Colonic mucosa (tissue), 4 donors: Measurements from ENCODE around the gene VAMP3. TPM values are rescaled to one million over a fixed set of nuclear protein-coding genes. Genes with fewer than 3 reads are reported as not detected.

Experiments
- DNase-seq: peaks from one replicate; pipeline ENCODE4 v3.0.0-alpha.2; 2020
- H3K27ac ChIP-seq: fragments of 200-600 bp; one replicate; pipeline ENCODE4 v1.8.0; 2021
- H3K27me3 ChIP-seq: fragments of 200-600 bp; one replicate; pipeline ENCODE4 v1.8.0; 2021
- H3K36me3 ChIP-seq: fragments of 200-600 bp; one replicate; pipeline ENCODE4 v1.8.0; 2021
- H3K4me1 ChIP-seq: fragments of 200-600 bp; one replicate; pipeline ENCODE4 v1.8.0; 2021; ENCODE audit warnings: mild to moderate bottlenecking
- H3K4me3 ChIP-seq: fragments of 200-600 bp; one replicate; pipeline ENCODE4 v1.8.0; 2021
- H3K9ac ChIP-seq, 2 donors: one replicate each; pipeline ENCODE4 v1.7.0; 2013; ENCODE audit warnings: control low read depth in 2 of 2, low read depth in 2 of 2, low read length in 2 of 2
- H3K9me3 ChIP-seq: fragments of 200-600 bp; one replicate; pipeline ENCODE4 v1.8.0; 2021
- intact Hi-C: fragments of 100-400 bp; cut with DNase I; formaldehyde crosslinking; loops from one replicate; pipeline ENCODE4 v1.14.1; 2022
- total RNA-seq, 2 donors: library from RNA; stranded (reverse); fragmentation: NEBNext Ultra II Directional in 1 of 2; extraction: Animal tissue kit (Norgen Biotek cat#: 25700) in 1 of 2; gene quantifications; one replicate each; pipeline ENCODE4 v1.2.1, GENCODE V29; 2021
- TF ChIP-seq, protein P1 (sequence below): fragments of 200-600 bp; IDR thresholded peaks from one replicate; pipeline ENCODE4 v1.8.0; 2022; ENCODE audit warnings: antibody characterized with exemption, mild to moderate bottlenecking
- donor health status: healthy.
- donor health status: DM: no; HTN: no; CAD: no.
- donor health status: DM: no; HTN: no; CAD: no.

VAMP3 gene
- total RNA-seq, 2 donors from 2014 or later: 73.0 to 108 TPM

DNA sequence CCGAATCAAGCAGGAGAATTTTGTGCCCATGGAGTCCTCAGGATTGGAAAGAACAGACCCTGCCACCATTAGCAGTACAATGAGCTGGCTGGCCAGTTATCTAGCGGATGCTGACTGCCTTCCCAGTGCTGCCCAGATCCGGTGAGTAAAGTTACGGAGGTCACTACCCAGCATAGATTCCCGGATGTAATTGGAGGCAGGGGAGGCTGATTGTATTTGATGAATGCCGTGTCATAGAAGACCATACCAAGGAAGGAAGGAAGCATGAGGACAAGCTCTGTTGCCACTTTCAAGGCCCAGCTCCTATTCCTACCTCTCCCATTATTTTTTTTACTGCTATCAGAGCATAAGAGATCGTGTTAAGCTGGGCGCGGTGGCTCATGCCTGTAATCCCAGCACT lies 26.2 kb upstream of the VAMP3 start:
- TF ChIP-seq, protein P1, sequence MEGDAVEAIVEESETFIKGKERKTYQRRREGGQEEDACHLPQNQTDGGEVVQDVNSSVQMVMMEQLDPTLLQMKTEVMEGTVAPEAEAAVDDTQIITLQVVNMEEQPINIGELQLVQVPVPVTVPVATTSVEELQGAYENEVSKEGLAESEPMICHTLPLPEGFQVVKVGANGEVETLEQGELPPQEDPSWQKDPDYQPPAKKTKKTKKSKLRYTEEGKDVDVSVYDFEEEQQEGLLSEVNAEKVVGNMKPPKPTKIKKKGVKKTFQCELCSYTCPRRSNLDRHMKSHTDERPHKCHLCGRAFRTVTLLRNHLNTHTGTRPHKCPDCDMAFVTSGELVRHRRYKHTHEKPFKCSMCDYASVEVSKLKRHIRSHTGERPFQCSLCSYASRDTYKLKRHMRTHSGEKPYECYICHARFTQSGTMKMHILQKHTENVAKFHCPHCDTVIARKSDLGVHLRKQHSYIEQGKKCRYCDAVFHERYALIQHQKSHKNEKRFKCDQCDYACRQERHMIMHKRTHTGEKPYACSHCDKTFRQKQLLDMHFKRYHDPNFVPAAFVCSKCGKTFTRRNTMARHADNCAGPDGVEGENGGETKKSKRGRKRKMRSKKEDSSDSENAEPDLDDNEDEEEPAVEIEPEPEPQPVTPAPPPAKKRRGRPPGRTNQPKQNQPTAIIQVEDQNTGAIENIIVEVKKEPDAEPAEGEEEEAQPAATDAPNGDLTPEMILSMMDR: no peak
- Histone ChIP-seq H3K4me3 (no peak overlapping the region), H3K36me3 (no peaks in the 10 kb centered on the region), H3K27me3 (no peaks in the 10 kb centered on the region), H3K9me3 (no peaks in the 10 kb centered on the region), H3K9ac (no peak overlapping the region), H3K4me1 (no peaks in the 10 kb centered on the region), H3K27ac (no peak overlapping the region)
- no peak for DNase-seq
- intact Hi-C loops: no loop called here

DNA sequence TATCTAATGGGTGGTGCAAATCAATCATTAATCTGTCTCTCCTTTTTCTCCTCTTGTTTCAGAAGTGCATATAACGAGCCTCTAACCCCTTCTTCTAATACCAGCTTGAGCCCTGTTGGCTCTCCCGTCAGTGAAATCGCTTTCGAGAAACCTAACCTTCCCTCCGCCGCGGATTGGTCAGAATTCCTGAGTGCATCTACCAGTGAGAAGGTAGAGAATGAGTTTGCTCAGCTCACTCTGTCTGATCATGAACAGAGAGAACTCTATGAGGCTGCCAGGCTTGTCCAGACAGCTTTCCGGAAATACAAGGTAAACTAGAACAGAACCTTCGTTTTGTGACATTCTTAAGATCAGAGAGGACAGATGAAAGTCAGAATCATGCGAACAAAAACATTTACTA lies 25.3 kb upstream of the VAMP3 start:
- Histone ChIP-seq H3K4me1 (no peaks in the 10 kb centered on the region), H3K36me3 (no peaks in the 10 kb centered on the region), H3K27me3 (no peaks in the 10 kb centered on the region), H3K9me3 (no peaks in the 10 kb centered on the region), H3K27ac (no peak overlapping the region), H3K4me3 (no peak overlapping the region), H3K9ac (no peak overlapping the region)
- intact Hi-C loops: no loop called here
- no peak for DNase-seq
- TF ChIP-seq, protein P1: no peak

DNA sequence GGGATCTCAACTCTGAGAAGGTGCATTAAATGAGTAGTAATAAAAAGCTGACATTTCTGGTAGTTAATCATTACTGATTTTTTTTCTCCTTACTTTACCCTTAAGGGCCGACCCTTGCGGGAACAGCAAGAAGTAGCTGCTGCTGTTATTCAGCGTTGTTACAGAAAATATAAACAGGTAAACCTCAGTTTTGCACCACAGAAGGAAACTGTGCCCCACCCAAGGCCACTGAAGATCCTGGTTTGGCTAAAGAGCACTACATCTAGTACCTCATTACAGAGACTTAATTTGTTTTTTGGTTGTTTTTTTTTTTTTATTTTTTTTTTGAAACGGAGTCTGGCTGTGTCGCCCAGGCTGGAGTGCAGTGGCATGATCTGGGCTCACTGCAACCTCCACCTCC lies 23.5 kb upstream of the VAMP3 start:
- TF ChIP-seq, protein P1: no peak
- intact Hi-C loops: no loop called here
- Histone ChIP-seq H3K27me3 (no peaks in the 10 kb centered on the region), H3K9me3 (no peaks in the 10 kb centered on the region), H3K4me3 (no peak overlapping the region), H3K9ac (no peak overlapping the region), H3K27ac (no peak overlapping the region), H3K4me1 (no peaks in the 10 kb centered on the region), H3K36me3 (no peaks in the 10 kb centered on the region)
- no peak for DNase-seq

DNA sequence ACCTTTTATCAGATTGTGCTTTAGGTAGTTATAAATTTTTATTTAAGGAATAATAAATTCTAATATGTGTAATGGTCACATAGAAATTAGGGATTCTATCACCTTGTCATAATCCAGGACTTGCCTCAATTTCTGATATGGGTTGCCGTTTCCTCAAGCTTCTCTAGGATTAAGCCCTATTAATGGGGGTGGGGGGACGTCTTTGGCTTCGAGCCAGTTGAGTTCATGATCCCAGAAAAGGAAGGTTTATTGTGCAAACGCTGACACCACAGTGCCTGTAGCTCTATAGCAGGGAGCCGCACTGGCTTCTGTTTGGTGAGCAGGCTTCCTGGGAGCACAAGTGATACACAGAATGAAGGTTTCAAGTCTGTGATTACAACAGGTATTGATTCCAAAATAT lies 22.0 kb upstream of the VAMP3 start:
- H3K4me3 ChIP-seq: no peak overlapping the region
- intact Hi-C loops: no loop called here
- H3K4me1 ChIP-seq: no peaks in the 10 kb centered on the region
- H3K9ac ChIP-seq: no peak overlapping the region
- TF ChIP-seq, protein P1: no peak
- no peaks in the 10 kb centered on the region for H3K27me3 ChIP-seq
- DNase-seq: no peak
- no peaks in the 10 kb centered on the region for H3K9me3 ChIP-seq
- H3K27ac ChIP-seq: no peak overlapping the region
- H3K36me3 ChIP-seq: no peaks in the 10 kb centered on the region

DNA sequence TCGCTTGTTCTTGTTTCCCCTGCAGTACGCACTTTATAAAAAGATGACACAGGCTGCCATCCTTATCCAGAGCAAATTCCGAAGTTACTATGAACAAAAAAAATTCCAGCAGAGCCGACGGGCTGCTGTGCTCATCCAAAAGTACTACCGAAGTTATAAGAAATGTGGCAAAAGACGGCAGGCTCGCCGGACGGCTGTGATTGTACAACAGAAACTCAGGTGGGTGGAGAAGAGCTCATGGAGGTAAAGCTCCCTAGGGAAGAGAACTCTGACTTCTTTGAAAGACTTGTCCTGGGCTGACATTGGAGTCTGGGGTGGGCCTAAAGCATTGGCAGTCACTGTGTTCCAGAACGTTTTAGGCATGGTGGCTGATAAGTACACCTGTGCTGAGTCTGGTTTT lies 19.9 kb upstream of the VAMP3 start:
- Histone ChIP-seq H3K9ac (no peak overlapping the region), H3K4me1 (no peaks in the 10 kb centered on the region), H3K36me3 (no peaks in the 10 kb centered on the region), H3K9me3 (no peaks in the 10 kb centered on the region), H3K27me3 (no peaks in the 10 kb centered on the region), H3K4me3 (no peak overlapping the region), H3K27ac (no peak overlapping the region)
- DNase-seq: no peak
- intact Hi-C loops: no loop called here
- TF ChIP-seq, protein P1: no peak
